ENCODE data around the gene KLF1.
"Not testable (repeated sequence)": the region's sequence is repeated elsewhere in the genome, so short reads cannot be mapped to it uniquely, and the experiment has no call there.

The KLF1 gene

GRCh38 chr19:12867120-12868099 lies 19.6 kb downstream of the KLF1 start:
- peak; percentile 54 to 70 for DNase-seq (ENCODE audit: low read depth in 2 of 2)

GRCh38 chr19:12866416-12867119 lies 20.4 kb downstream of the KLF1 start:
- DNase-seq (ENCODE audit: low read depth in 2 of 2) = no peak

- DNase-seq (ENCODE audit: low read depth in 2 of 2) = no peak
Observed at GRCh38 chr19:12865746-12866415, 21.1 kb downstream of the KLF1 start.

GRCh38 chr19:12864721-12865715 lies 22.0 kb downstream of the KLF1 start:
- no peak for DNase-seq (ENCODE audit: low read depth in 2 of 2)

- no peak for DNase-seq (ENCODE audit: low read depth in 2 of 2)
Observed at GRCh38 chr19:12864143-12864542, 22.9 kb downstream of the KLF1 start.

GRCh38 chr19:12859546-12859945 lies 27.5 kb downstream of the KLF1 start:
- no peak for DNase-seq (ENCODE audit: low read depth in 2 of 2)

- DNase-seq (ENCODE audit: low read depth in 2 of 2) = no peak
Observed at GRCh38 chr19:12858041-12858928, 28.7 kb downstream of the KLF1 start.

- DNase-seq (ENCODE audit: low read depth in 2 of 2) = no peak
Observed at GRCh38 chr19:12856653-12857052, 30.3 kb downstream of the KLF1 start.

GRCh38 chr19:12847159-12848139 lies 39.6 kb downstream of the KLF1 start:
- peak; percentile 82 to 91 for DNase-seq (ENCODE audit: low read depth in 2 of 2)

GRCh38 chr19:12846613-12847012 lies 40.4 kb downstream of the KLF1 start:
- not testable (repeated sequence) for DNase-seq (ENCODE audit: low read depth in 2 of 2)

- DNase-seq (ENCODE audit: low read depth in 2 of 2) = no peak
Observed at GRCh38 chr19:12843999-12844732, 42.8 kb downstream of the KLF1 start.

GRCh38 chr19:12843328-12843727 lies 43.7 kb downstream of the KLF1 start:
- no peak for DNase-seq (ENCODE audit: low read depth in 2 of 2)

- DNase-seq (ENCODE audit: low read depth in 2 of 2) = no peak
Observed at GRCh38 chr19:12842511-12842910, 44.5 kb downstream of the KLF1 start.

- no peak for DNase-seq (ENCODE audit: low read depth in 2 of 2)
Observed at GRCh38 chr19:12841094-12841493, 45.9 kb downstream of the KLF1 start.

- DNase-seq (ENCODE audit: low read depth in 2 of 2) = peak; percentile 48 to 73
Observed at GRCh38 chr19:12840091-12841079, 46.6 kb downstream of the KLF1 start.

- no peak for DNase-seq (ENCODE audit: low read depth in 2 of 2)
Observed at GRCh38 chr19:12838886-12839756, 47.9 kb downstream of the KLF1 start.

Measured in stimulated activated CD4-positive, alpha-beta T cell treated with anti-CD3 and anti-CD28 coated beads, Interleukin-4, amount 100 ng/mL, for 48 hours (primary cell).